Mucosa of descending colon (tissue), 3 donors: ENCODE measurements around the gene EPB41L2. TPM values are rescaled to one million over a fixed set of nuclear protein-coding genes. Genes with fewer than 3 reads are reported as not detected.
"Not testable (repeated sequence)": the region's sequence is repeated elsewhere in the genome, so short reads cannot be mapped to it uniquely, and the experiment has no call there.

Experiments
- ATAC-seq: fragments of 200-7000 bp; cut with Tn5 transposase; one replicate; pipeline ENCODE4 v1.9.1; 2020; ENCODE audit warnings: mild to moderate bottlenecking, moderate library complexity
- DNase-seq, 3 donors: peaks; one replicate each; pipeline ENCODE4 v3.0.0-alpha.2; 2020
- H3K36me3 ChIP-seq: fragments of 200-600 bp; one replicate; pipeline ENCODE4 v1.8.0; 2021; ENCODE audit warnings: low read depth, mild to moderate bottlenecking
- H3K4me1 ChIP-seq: fragments of 200-600 bp; one replicate; pipeline ENCODE4 v1.8.0; 2021; ENCODE audit warnings: low read depth, mild to moderate bottlenecking
- H3K4me3 ChIP-seq: fragments of 200-600 bp; one replicate; pipeline ENCODE4 v1.8.0; 2021; ENCODE audit warnings: mild to moderate bottlenecking
- H3K9me3 ChIP-seq: fragments of 200-600 bp; one replicate; pipeline ENCODE4 v1.8.0; 2021; ENCODE audit warnings: mild to moderate bottlenecking
- intact Hi-C, 2 donors: fragments of 100-400 bp; cut with DNase I in 1 of 2; cut with micrococcal nuclease in 1 of 2; formaldehyde crosslinking; loops; one replicate each; pipeline versions ENCODE4 v1.11.0 to v1.11.1; 2022; cut with DNase I, micrococcal nuclease
- total RNA-seq, 3 donors: library from RNA; stranded (reverse); fragmentation: NEBNext Ultra II Directional in 2 of 3; extraction: Animal tissue kit (Norgen Biotek cat#: 25700) in 2 of 3; gene quantifications; one replicate each; pipeline versions ENCODE4 v1.2.1 to v1.2.4, GENCODE V29; 2021 to 2023
- TF ChIP-seq, protein P1 (sequence below): fragments of 200-600 bp; IDR thresholded peaks from one replicate; pipeline ENCODE4 v1.8.0; 2022; ENCODE audit warnings: antibody characterized with exemption, mild to moderate bottlenecking
- donor health status: DM: no; HTN: no; CAD: no; lungs with moderate emphysema.
- donor health status: DM: no; HTN: no; CAD: no.
- donor health status: DM: no; HTN: yes; CAD: no.

EPB41L2 gene
- total RNA-seq, 3 donors from 2014 or later = 80.1 to 148 (median 93.0) TPM

GRCh38 chr6:130920969-130921368, 142.1 kb downstream of the EPB41L2 start:
- no peak overlapping the region for H3K4me3 ChIP-seq
- TF ChIP-seq, protein P1, sequence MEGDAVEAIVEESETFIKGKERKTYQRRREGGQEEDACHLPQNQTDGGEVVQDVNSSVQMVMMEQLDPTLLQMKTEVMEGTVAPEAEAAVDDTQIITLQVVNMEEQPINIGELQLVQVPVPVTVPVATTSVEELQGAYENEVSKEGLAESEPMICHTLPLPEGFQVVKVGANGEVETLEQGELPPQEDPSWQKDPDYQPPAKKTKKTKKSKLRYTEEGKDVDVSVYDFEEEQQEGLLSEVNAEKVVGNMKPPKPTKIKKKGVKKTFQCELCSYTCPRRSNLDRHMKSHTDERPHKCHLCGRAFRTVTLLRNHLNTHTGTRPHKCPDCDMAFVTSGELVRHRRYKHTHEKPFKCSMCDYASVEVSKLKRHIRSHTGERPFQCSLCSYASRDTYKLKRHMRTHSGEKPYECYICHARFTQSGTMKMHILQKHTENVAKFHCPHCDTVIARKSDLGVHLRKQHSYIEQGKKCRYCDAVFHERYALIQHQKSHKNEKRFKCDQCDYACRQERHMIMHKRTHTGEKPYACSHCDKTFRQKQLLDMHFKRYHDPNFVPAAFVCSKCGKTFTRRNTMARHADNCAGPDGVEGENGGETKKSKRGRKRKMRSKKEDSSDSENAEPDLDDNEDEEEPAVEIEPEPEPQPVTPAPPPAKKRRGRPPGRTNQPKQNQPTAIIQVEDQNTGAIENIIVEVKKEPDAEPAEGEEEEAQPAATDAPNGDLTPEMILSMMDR = no peak
- DNase-seq (no peak), ATAC-seq (no peak)
- no peaks in the 10 kb centered on the region for H3K4me1 ChIP-seq
- intact Hi-C loops = no loop called here
- no peaks in the 10 kb centered on the region for H3K36me3 ChIP-seq
- H3K9me3 ChIP-seq = no peaks in the 10 kb centered on the region

DNA sequence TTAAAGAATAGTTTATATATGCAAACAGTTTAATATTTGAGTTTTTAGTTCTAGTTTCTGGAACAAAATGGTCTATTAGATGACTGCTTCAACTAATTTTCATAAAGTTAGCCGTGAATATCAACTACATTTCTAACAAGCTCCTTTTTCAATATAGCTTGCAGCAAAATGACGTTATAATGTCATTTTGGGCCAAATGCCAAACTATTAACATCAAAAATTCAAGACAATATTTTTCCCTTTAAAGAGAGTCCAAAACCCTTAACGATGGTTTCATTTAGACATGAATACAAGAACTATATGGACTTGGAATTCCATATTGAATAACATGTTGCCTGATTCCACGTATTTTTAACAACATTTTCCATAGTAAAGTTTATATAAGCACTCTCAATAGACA, 144.9 kb downstream of the EPB41L2 start:
- H3K36me3 ChIP-seq = no peaks in the 10 kb centered on the region
- TF ChIP-seq, protein P1 = no peak
- no peak for ATAC-seq
- H3K4me3 ChIP-seq = no peak overlapping the region
- no peaks in the 10 kb centered on the region for H3K9me3 ChIP-seq
- intact Hi-C loops = no loop called here
- H3K4me1 ChIP-seq = no peaks in the 10 kb centered on the region
- no peak for DNase-seq

GRCh38 chr6:130915606-130916005, 147.4 kb downstream of the EPB41L2 start:
- DNase-seq, H3K36me3 ChIP-seq, intact Hi-C loops, H3K4me1 ChIP-seq, H3K9me3 ChIP-seq, ATAC-seq, H3K4me3 ChIP-seq: not testable (repeated sequence)

GRCh38 chr6:130913120-130913519, 149.9 kb downstream of the EPB41L2 start:
- intact Hi-C loops = no loop called here
- no peaks in the 10 kb centered on the region for H3K36me3 ChIP-seq
- DNase-seq (no peak), ATAC-seq (peak; percentile 45)
- no peak overlapping the region for H3K4me3 ChIP-seq
- no peaks in the 10 kb centered on the region for H3K4me1 ChIP-seq
- TF ChIP-seq, protein P1 = no peak
- H3K9me3 ChIP-seq = no peaks in the 10 kb centered on the region

DNA sequence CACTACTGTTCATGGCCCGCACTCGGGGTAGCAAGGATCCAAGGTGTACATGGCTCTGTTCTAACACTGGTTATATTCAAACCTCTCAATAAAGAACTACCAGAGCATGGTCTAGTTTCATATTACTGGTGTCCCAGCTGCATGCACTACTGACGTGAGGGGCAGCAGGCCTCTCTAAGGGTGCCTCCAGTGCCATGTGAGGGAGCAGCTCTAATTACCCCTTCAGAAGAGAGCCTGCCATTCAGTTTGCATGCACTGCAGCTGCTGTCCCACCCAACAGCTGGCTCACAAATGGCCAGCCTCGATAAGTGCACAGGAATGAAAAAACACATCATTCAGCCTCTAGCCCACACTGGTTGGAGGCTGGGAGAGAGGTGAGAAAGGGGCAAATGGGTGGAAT, 150.6 kb downstream of the EPB41L2 start:
- ATAC-seq (no peak), DNase-seq (no peak)
- intact Hi-C loops = no loop called here
- Histone ChIP-seq H3K36me3 (no peaks in the 10 kb centered on the region), H3K4me1 (no peaks in the 10 kb centered on the region), H3K4me3 (no peak overlapping the region), H3K9me3 (no peaks in the 10 kb centered on the region)
- TF ChIP-seq, protein P1 = no peak

- no peaks in the 10 kb centered on the region for H3K4me1 ChIP-seq
- H3K36me3 ChIP-seq = no peaks in the 10 kb centered on the region
- DNase-seq = no peak
- TF ChIP-seq, protein P1 = no peak
- no peaks in the 10 kb centered on the region for H3K9me3 ChIP-seq
- no peak overlapping the region for H3K4me3 ChIP-seq
- intact Hi-C loops = no loop called here
- no peak for ATAC-seq
These were observed 154.1 kb downstream of the EPB41L2 start for GRCh38 chr6:130908958-130909357.
